Progenitor cell of endocrine pancreas (in vitro differentiated cells): ENCODE data around the gene RALGAPA2. TPM values are rescaled to one million over a fixed set of nuclear protein-coding genes. Genes with fewer than 3 reads are reported as not detected.
"Not testable (repeated sequence)": the region's sequence is repeated elsewhere in the genome, so short reads cannot be mapped to it uniquely, and the experiment has no call there.

ENCODE experiments used
- DNase-seq: peaks from one replicate; pipeline ENCODE4 v3.0.0; 2021; ENCODE audit warnings: low spot score; ENCODE audit not compliant: unreplicated experiment
- H3K27ac Mint-ChIP-seq: 2 replicates; pipeline ENCODE4 v1.8.0; 2021; ENCODE audit warnings: mild to moderate bottlenecking, moderate library complexity, mixed read lengths
- H3K27me3 Mint-ChIP-seq: 2 replicates; pipeline ENCODE4 v1.8.0; 2021; ENCODE audit warnings: mixed read lengths
- H3K36me3 Mint-ChIP-seq: 2 replicates; pipeline ENCODE4 v1.8.0; 2022; ENCODE audit warnings: mixed read lengths; ENCODE audit not compliant: insufficient read depth
- H3K4me1 Mint-ChIP-seq: 2 replicates; pipeline ENCODE4 v1.8.0; 2021; ENCODE audit warnings: low read depth, mixed read lengths
- H3K4me3 Mint-ChIP-seq: 2 replicates; pipeline ENCODE4 v1.8.0; 2021; ENCODE audit warnings: low read depth, mild to moderate bottlenecking, moderate library complexity, mixed read lengths
- H3K9me3 Mint-ChIP-seq: 2 replicates; pipeline ENCODE4 v1.8.0; 2021; ENCODE audit warnings: low read depth, mixed read lengths
- total RNA-seq: library from RNA; stranded (reverse); gene quantifications from 2 replicates; pipeline ENCODE4 v1.2.1, GENCODE V29; 2021
- TF ChIP-seq, protein P1 (sequence below): fragments of 200-600 bp; sonication (generic); IDR thresholded peaks from one replicate; pipeline ENCODE4 v1.5.0; 2021; ENCODE audit warnings: antibody characterized with exemption, mild to moderate bottlenecking; ENCODE audit not compliant: unreplicated experiment

The RALGAPA2 gene
- total RNA-seq, 1 donor from 2014 or later, result 109 TPM

DNA sequence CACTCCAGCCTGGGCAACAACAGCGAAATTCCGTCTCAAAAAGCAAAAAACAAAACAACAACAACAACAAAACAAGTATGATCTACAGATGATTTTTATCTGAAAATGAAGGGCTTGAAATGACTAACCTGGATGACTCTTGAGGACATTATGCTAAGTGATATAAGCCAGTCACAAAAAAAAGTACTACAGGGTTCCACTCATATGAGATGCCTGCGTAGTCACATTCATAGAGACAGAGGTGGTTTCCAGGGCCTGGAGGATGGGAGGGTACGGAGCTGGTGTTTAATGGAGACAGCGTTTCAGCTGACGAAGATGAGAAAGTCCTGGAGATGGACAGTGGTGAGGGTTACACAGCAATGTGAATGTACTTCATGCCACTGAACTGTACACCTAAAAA, 352.8 kb downstream of the RALGAPA2 start:
- Mint-ChIP-seq H3K27ac (no peak overlapping the region), H3K27me3 (peaks cover 56% of the 10 kb centered on the region), H3K4me1 (peaks cover 13% of the 10 kb centered on the region), H3K9me3 (peaks cover 2% of the 10 kb centered on the region), H3K36me3 (no peaks in the 10 kb centered on the region), H3K4me3 (no peak overlapping the region)
- DNase-seq, result no peak
- TF ChIP-seq, protein P1, sequence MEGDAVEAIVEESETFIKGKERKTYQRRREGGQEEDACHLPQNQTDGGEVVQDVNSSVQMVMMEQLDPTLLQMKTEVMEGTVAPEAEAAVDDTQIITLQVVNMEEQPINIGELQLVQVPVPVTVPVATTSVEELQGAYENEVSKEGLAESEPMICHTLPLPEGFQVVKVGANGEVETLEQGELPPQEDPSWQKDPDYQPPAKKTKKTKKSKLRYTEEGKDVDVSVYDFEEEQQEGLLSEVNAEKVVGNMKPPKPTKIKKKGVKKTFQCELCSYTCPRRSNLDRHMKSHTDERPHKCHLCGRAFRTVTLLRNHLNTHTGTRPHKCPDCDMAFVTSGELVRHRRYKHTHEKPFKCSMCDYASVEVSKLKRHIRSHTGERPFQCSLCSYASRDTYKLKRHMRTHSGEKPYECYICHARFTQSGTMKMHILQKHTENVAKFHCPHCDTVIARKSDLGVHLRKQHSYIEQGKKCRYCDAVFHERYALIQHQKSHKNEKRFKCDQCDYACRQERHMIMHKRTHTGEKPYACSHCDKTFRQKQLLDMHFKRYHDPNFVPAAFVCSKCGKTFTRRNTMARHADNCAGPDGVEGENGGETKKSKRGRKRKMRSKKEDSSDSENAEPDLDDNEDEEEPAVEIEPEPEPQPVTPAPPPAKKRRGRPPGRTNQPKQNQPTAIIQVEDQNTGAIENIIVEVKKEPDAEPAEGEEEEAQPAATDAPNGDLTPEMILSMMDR, result no peak

DNA sequence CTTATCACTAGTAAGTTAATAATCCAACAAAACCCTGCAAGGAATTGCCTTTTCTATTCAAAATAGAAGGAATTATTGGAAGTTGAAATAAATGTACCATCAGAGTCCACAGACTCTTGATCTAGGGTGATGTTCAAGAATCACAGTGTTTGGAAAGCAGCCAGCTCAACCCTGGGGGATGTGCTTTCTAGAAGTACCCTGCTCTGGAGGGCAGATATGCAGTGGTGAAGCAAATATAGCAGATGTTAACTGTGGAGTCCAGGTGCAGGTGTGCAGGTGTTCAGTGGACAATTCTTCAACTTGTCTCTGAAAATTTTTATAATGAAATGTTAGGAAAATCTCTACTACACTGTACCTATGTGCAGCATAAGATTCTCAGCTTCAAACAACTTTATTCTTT, 353.6 kb downstream of the RALGAPA2 start:
- peaks cover 6% of the 10 kb centered on the region for H3K9me3 Mint-ChIP-seq
- peaks cover 13% of the 10 kb centered on the region for H3K4me1 Mint-ChIP-seq
- no peak for DNase-seq
- H3K27me3 Mint-ChIP-seq, result peaks cover 50% of the 10 kb centered on the region
- no peak overlapping the region for H3K27ac Mint-ChIP-seq
- no peak overlapping the region for H3K4me3 Mint-ChIP-seq
- TF ChIP-seq, protein P1, result no peak
- peaks cover 2% of the 10 kb centered on the region for H3K36me3 Mint-ChIP-seq

DNA sequence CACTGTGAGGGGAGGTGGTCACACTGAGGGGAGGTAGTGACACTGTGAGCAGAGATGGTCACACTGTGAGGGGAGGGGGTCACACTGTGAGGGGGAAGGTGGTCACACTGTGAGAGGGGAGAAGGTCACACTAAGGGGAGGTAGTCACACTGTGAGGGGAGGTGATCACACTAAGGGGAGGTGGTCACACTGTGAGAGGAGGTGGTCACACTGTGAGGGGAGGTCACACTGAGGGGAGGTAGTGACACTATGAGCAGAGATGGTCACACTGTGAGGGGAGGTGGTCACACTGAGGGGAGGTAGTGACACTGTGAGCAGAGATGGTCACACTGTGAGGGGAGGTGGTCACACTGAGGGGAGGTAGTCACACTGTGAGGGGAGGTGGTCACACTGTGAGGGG, 356.9 kb downstream of the RALGAPA2 start:
- H3K27me3 Mint-ChIP-seq, result peaks cover 17% of the 10 kb centered on the region
- DNase-seq, H3K4me3 Mint-ChIP-seq, H3K36me3 Mint-ChIP-seq, H3K27ac Mint-ChIP-seq, H3K4me1 Mint-ChIP-seq: not testable (repeated sequence)
- H3K9me3 Mint-ChIP-seq, result peaks cover 13% of the 10 kb centered on the region

DNA sequence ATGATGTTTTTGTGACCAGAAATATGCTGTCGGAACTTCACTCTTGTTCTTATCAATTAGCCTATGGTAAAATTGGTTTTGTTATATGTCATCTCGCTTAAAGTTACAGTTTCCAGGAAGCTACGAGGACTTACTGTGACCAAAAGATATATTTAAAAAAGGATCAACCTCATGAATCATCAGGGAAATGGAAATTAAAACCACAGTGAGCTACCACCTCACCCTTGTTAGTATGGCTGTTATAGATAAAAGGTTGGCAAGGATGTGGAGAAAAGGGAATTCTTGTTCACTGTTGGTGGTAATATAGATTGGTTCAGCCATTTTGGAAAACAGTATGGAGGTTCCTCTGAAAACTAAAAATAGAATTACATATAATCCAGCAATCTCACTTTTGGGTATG, 358.9 kb downstream of the RALGAPA2 start:
- TF ChIP-seq, protein P1, result no peak
- peaks cover 21% of the 10 kb centered on the region for H3K9me3 Mint-ChIP-seq
- peaks cover 2% of the 10 kb centered on the region for H3K36me3 Mint-ChIP-seq
- H3K4me1 Mint-ChIP-seq, result no peaks in the 10 kb centered on the region
- DNase-seq, result no peak
- peaks cover 5% of the 10 kb centered on the region for H3K27me3 Mint-ChIP-seq
- H3K4me3 Mint-ChIP-seq, result no peak overlapping the region
- no peak overlapping the region for H3K27ac Mint-ChIP-seq

DNA sequence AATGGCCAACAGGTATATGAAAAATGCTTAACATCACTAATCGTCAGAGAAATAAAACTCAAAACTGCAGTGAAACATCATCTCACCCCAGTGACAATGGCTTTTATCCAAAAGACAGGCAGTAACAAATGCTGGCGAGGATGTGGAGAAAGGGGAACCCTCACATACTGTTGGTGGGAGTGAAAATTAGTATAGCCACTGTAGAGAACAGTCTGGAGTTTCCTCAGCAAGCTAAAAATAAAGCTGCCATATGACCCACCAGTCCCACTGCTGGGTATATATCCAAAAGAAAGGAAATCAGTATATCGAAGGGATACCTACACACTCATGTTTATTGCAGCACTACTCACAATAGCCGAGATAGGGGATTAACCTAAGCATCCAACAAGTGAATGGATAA, 368.0 kb downstream of the RALGAPA2 start:
- Mint-ChIP-seq H3K9me3 (peaks cover 17% of the 10 kb centered on the region), H3K4me3 (no peak overlapping the region), H3K27ac (no peak overlapping the region), H3K4me1 (no peaks in the 10 kb centered on the region), H3K27me3 (peaks cover 15% of the 10 kb centered on the region), H3K36me3 (peaks cover 1% of the 10 kb centered on the region)
- TF ChIP-seq, protein P1, result no peak
- no peak for DNase-seq

DNA sequence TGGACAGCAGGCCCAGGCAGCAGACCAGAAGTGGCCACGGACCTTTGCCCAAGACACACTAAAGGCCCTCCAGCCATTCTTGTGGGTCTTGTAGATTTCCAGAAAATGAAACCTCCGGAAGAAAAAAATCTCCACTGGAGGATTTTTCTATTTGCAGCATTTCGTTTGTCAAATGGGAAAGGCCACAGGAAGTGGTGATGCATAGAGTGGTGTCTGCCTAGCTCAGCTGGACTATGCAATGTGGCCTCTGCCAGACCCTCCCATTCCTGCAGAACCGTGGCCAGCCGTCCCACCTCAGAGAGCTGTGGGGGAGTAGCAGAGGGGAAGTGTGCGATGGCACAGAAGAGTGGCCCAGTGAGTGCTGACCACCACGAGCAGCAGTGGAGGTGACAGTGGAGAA, 368.5 kb downstream of the RALGAPA2 start:
- Mint-ChIP-seq H3K27me3 (peaks cover 12% of the 10 kb centered on the region), H3K4me3 (no peak overlapping the region), H3K9me3 (peaks cover 13% of the 10 kb centered on the region), H3K4me1 (no peaks in the 10 kb centered on the region), H3K27ac (no peak overlapping the region), H3K36me3 (peaks cover 1% of the 10 kb centered on the region)
- TF ChIP-seq, protein P1, result no peak
- DNase-seq, result no peak
